ENCODE measurements around the gene GPR89A. TPM values are rescaled to one million over a fixed set of nuclear protein-coding genes. Genes with fewer than 3 reads are reported as not detected.
"Not testable (repeated sequence)": the region's sequence is repeated elsewhere in the genome, so short reads cannot be mapped to it uniquely, and the experiment has no call there.

The GPR89A gene
- total RNA-seq, 2 donors from 2014 or later, result 16.7 to 19.8 TPM

GRCh38 chr1:145708063-145708462 is 100.3 kb downstream of the GPR89A start:
- intact Hi-C loops (cut with DNase I, micrococcal nuclease), result no loop called here
- ATAC-seq (no peak), DNase-seq (no peak)

- ATAC-seq, result no peak
- DNase-seq, result no peak
- intact Hi-C loops (cut with DNase I, micrococcal nuclease), result no loop called here
Observed at GRCh38 chr1:145710291-145711027, 102.7 kb downstream of the GPR89A start.

DNA sequence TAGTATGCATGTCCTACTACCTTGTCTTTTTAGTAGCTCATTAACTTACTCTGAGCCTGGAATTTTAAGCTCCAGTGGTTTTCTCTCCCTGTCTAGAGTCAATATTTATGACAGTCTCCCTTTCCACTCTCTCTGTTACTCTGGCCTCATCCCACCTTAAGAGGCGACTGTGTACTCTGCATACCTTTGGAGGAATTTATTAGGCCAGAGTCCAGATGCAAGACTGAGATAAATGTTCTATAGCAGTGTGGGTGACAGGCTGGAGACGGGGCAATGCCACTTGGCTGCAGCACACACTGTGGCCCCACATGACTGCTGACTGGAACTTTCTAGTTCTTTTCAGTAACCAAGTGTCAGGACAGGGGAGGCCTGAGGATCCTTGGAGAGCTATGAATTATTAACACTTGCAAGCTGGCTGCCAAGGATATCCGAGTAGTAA is 103.4 kb downstream of the GPR89A start:
- ATAC-seq, result peak; percentile 88
- DNase-seq, result peak; percentile 35 to 67

DNA sequence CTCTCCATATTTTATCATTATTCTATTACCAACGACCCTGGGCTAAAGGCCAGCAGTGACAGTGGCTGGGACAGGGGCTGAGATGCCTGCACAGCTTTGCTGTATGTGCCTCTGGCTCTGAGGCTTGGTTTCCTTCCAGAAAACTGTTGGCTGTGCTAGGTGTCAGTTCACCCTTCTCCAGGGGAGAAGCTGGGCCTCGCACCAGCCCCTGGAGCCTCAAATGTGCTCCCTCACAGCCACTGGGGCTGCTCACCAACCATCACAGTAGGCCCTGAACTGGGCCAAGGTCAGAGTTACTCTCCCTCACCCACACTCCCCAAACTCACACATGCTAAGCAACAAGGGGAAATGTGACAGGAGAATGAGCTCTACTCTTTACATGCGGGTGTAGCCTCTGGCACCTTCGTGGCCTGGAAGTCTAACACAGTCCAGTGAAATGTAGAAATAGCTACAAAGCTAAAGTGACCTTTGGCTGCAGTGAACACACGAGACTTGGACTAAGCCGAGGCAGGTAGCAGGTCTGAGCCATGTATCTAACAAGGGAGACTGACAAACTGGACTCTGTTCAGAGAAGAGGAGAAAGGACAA is 106.8 kb downstream of the GPR89A start:
- ATAC-seq (peak; percentile 52), DNase-seq (no peak)
- intact Hi-C loops (cut with DNase I, micrococcal nuclease), result no loop called here

More for the DNA sequence above, 103.4 kb downstream of the GPR89A start:
- intact Hi-C loops (cut with DNase I, micrococcal nuclease), result no loop called here

- no peak for DNase-seq
- intact Hi-C loops (cut with DNase I, micrococcal nuclease), result no loop called here
- ATAC-seq, result no peak
Observed at GRCh38 chr1:145716641-145717345, 109.0 kb downstream of the GPR89A start.

GRCh38 chr1:145717833-145718232 is 110.0 kb downstream of the GPR89A start:
- DNase-seq (peak in 1 of 2 donors; percentile 20), ATAC-seq (peak; percentile 60)
- intact Hi-C loops (cut with DNase I, micrococcal nuclease), result no loop called here

- intact Hi-C loops (cut with DNase I, micrococcal nuclease); DNase-seq; ATAC-seq: not testable (repeated sequence)
Observed at GRCh38 chr1:145718465-145718864, 110.7 kb downstream of the GPR89A start.

DNA sequence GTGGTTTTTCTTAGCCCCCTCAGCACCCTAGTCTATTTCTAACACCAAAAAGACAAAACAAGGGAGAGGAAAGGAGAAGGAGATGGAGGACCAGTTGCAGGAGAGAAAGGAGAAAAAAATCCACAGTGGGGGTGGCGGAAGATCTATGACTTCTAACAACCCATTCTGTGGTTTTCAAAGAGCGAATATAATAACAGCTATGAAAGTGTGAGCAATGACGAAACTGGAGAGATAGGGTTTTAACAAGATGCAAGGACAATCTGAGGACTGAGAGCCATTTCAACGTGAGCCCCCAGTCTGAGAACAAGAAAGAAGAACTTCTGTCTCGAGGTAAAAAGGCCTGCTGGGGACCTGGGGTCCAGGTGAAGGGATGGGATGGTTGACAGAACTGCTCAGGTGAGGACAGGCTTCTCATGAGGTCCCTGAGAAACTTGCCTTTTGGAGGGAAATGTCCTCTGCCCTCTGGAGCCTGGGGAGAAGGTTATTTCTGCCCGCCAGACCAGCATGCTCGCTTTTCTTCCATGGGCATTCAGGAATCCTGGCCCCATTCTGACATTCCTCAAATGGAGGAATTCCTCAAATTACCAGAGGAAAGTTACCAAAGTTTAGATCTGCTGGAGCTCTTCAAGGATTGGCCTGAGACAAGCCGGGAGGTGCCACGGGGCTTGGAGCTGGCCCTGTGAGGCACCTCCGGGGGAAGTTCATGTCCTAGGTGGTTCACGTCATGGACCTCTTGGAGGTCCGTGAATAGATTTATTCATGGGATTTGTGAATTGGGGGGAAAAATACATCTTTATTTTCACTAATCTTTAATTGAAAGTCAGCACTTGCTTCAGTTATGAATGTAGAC is 111.7 kb downstream of the GPR89A start, which contains the start of gene CD160:
Gene CD160 (plus strand): TSS at position 270 of the 850 bp plus-strand sequence. CDS start 8,829 bp downstream, outside the sequence.
- intact Hi-C loops (cut with DNase I, micrococcal nuclease), result no loop called here

More for the DNA sequence above, 111.7 kb downstream of the GPR89A start, which contains the start of gene CD160:
- ATAC-seq, result no peak
- DNase-seq, result no peak

Other genes starting within 250 kb of the GPR89A start
- gene NBPF20, start 182.4 kb upstream of the GPR89A start, total RNA-seq, result 1 to 10 TPM; 2.0 to 2.1 TPM
- gene PDZK1, start 99.4 kb downstream of the GPR89A start, total RNA-seq, result 10 to 100 TPM; 17.6 to 22.6 TPM
- under 1 TPM; 0.73 to 0.92 TPM for gene CD160, start 111.5 kb downstream of the GPR89A start, total RNA-seq
- 1 to 10 TPM; 7.4 to 7.7 TPM for gene RNF115, start 216.1 kb downstream of the GPR89A start, total RNA-seq
- 10 to 100 TPM; 18.4 to 20.3 TPM for gene POLR3C, start 216.2 kb downstream of the GPR89A start, total RNA-seq
- gene NUDT17, start 237.6 kb downstream of the GPR89A start, total RNA-seq, result 1 to 10 TPM; 1.3 TPM